ENCODE measurements around the gene ZNF425.
A peak's percentile ranks its signal among the peaks of the same experiment; 100 is the strongest.
"Not testable (repeated sequence)": the region's sequence is repeated elsewhere in the genome, so short reads cannot be mapped to it uniquely, and the experiment has no call there.

Gene ZNF425

GRCh38 chr7:149125863-149126661 is at the start of gene ZNF425:
Gene ZNF425, minus strand, starts transcription at chr7:149126324. Its CDS starts 111 bp downstream, at chr7:149126213.
- peak; percentile 94 for DNase-seq

GRCh38 chr7:149175150-149175549 is 49.0 kb upstream of the ZNF425 start:
- no peak for DNase-seq

GRCh38 chr7:149172534-149172920 is 46.4 kb upstream of the ZNF425 start:
- no peak for DNase-seq

- DNase-seq: no peak
Observed at GRCh38 chr7:149171892-149172533, 45.9 kb upstream of the ZNF425 start.

GRCh38 chr7:149166630-149167352 is 40.7 kb upstream of the ZNF425 start:
- no peak for DNase-seq

GRCh38 chr7:149166142-149166541 is 40.0 kb upstream of the ZNF425 start:
- DNase-seq: no peak

GRCh38 chr7:149161241-149161848 is 35.2 kb upstream of the ZNF425 start:
- no peak for DNase-seq

- DNase-seq: no peak
Observed at GRCh38 chr7:149156898-149157297, 30.8 kb upstream of the ZNF425 start.

GRCh38 chr7:149154056-149154455 is 27.9 kb upstream of the ZNF425 start:
- no peak for DNase-seq

GRCh38 chr7:149153346-149153745 is 27.2 kb upstream of the ZNF425 start:
- DNase-seq: no peak

- DNase-seq: no peak
Observed at GRCh38 chr7:149150981-149151380, 24.9 kb upstream of the ZNF425 start.

- DNase-seq: peak; percentile 61
Observed at GRCh38 chr7:149147752-149148653, 21.9 kb upstream of the ZNF425 start.

- DNase-seq: peak; percentile 88
Observed at GRCh38 chr7:149147072-149147751, 21.1 kb upstream of the ZNF425 start, which contains the start of gene ZNF398. Gene ZNF398, plus strand, starts transcription at chr7:149147453. Its CDS starts 290 bp downstream, at chr7:149147743.

- no peak for DNase-seq
Observed at GRCh38 chr7:149145031-149145845, 19.1 kb upstream of the ZNF425 start.

GRCh38 chr7:149144436-149144922 is 18.4 kb upstream of the ZNF425 start:
- not testable (repeated sequence) for DNase-seq

GRCh38 chr7:149141893-149142292 is 15.8 kb upstream of the ZNF425 start:
- no peak for DNase-seq

GRCh38 chr7:149140831-149141230 is 14.7 kb upstream of the ZNF425 start:
- no peak for DNase-seq

GRCh38 chr7:149136118-149136517 is 10.0 kb upstream of the ZNF425 start:
- no peak for DNase-seq

GRCh38 chr7:149133028-149133710 is 7.0 kb upstream of the ZNF425 start:
- DNase-seq: no peak

All from CD4-positive, alpha-beta T cell treated with Interleukin-21 for 1 hour (primary cell).